ENCODE results near the gene ZFP91. TPM values are rescaled to one million over a fixed set of nuclear protein-coding genes. Genes with fewer than 3 reads are reported as not detected.

The ZFP91 gene
- total RNA-seq, 1 experiment from 2014 or later = 58.6 TPM

- Histone ChIP-seq H3K4me1 (ENCODE audit: control insufficient read depth in 1 of 2, insufficient read depth in 2 of 2, low read length in 2 of 2) (no peaks in the 10 kb centered on the region), H3K36me3 (ENCODE audit: control insufficient read depth in 1 of 2, insufficient read depth in 2 of 2, low read length in 2 of 2) (no peaks in the 10 kb centered on the region), H2AFZ (ENCODE audit: low read depth, low read length, poor library complexity, severe bottlenecking) (no peak overlapping the region), H3K4me3 (replicated peaks in 1 of 2; ENCODE audit: low read depth in 1 of 2, low read length in 2 of 2) (no peak overlapping the region), H4K20me1 (ENCODE audit: insufficient read depth) (no peaks in the 10 kb centered on the region), H3K79me2 (ENCODE audit: insufficient read depth, low read length) (no peaks in the 10 kb centered on the region), H3K4me2 (ENCODE audit: low read length) (no peak overlapping the region), H3K9me2 (ENCODE audit: insufficient read depth) (no peaks in the 10 kb centered on the region), H3K27me3 (ENCODE audit: insufficient read depth, low read length) (no peaks in the 10 kb centered on the region), H3K9ac (ENCODE audit: low read length) (no peak overlapping the region), H3K27ac (ENCODE audit: low read depth, low read length) (no peak overlapping the region), H3K9me3 (ENCODE audit: control insufficient read depth in 1 of 2, insufficient read depth in 1 of 2, low read depth in 1 of 2, low read length in 2 of 2) (no peaks in the 10 kb centered on the region)
- ATAC-seq (no peak), DNase-seq (ENCODE audit: low read depth, low spot score) (no peak)
- ChIA-PET RAD21 (ENCODE audit: low non-redundant PET in 1 of 2, low total read pairs in 2 of 2, uncharacterized antibody in 2 of 2, unreplicated experiment in 2 of 2) (interaction anchor here in 1 of 2 experiments (0.6 kb wide), 1 partner anchor 147 kb away, joined by 3 read pairs; no protein-coding TSS in a partner anchor), CTCF (interaction anchor here (1.3 kb wide), 1 partner anchor 12 kb away, joined by 5 read pairs; no protein-coding TSS in a partner anchor), POLR2A (no interaction called here)
- TF ChIP-seq YY1 (IDR thresholded peaks at IDR 0.05; ENCODE audit: extremely low read depth, insufficient replicate concordance, low read depth, low read length) (no peak), SIN3A (IDR thresholded peaks at IDR 0.05; ENCODE audit: low read depth) (no peak), TCF7L2 (IDR thresholded peaks at IDR 0.05; ENCODE audit: borderline replicate concordance, extremely low read depth, insufficient read depth, insufficient read length) (no peak), SP1 (IDR thresholded peaks at IDR 0.05; ENCODE audit: low read depth) (no peak), RAD21 (IDR thresholded peaks at IDR 0.05; ENCODE audit: low read depth) (no peak), EZH2 (IDR thresholded peaks at IDR 0.05) (no peak), ZBTB33 (IDR thresholded peaks at IDR 0.05; ENCODE audit: extremely low read depth, insufficient replicate concordance, low read length) (no peak), ZNF274 (IDR thresholded peaks at IDR 0.05; ENCODE audit: low read depth, low read length) (no peak), REST (IDR thresholded peaks at IDR 0.05; ENCODE audit: low read depth) (no peak), CEBPB (IDR thresholded peaks at IDR 0.05; ENCODE audit: low read depth) (no peak), SRF (IDR thresholded peaks at IDR 0.05; ENCODE audit: low read depth) (no peak)
- BruUV-seq (replicated peaks) = no TSS peak
- intact Hi-C loops (cut with micrococcal nuclease) = no loop called here
Observed at GRCh38 chr11:58641803-58642581, 63.1 kb downstream of the ZFP91 start.
